Measurements from ENCODE around the gene IFRD1.

The IFRD1 gene

DNA sequence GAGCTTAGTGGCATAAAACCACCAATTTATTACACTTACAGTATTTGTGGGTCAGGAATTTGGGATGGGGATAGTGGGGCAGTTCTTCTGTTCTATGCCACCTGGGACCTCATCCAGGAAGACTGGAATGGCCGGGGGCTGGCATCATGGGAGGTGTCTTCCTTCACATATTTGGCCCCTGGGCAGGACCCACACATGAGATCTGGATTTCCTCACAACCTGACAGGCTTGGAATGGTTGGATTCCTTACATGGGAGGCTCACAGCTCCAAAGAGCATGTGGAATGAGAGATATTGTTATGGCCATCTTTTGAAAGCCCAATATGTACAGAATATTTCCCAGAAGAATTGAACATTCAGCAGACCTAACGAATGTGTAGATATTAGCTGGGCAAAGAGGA is 52.4 kb downstream of the IFRD1 start:
- Mint-ChIP-seq H3K27me3 (ENCODE audit: low read depth) (peaks cover 6% of the 10 kb centered on the region), H3K27ac (peak overlapping the region in 1 of 3 experiments; percentile 11), H3K4me3 (no peak overlapping the region), H3K9me3 (no peaks in the 10 kb centered on the region), H3K4me1 (peaks cover 44% of the 10 kb centered on the region), H3K36me3 (ENCODE audit: low read depth) (no peaks in the 10 kb centered on the region)
- TF ChIP-seq, protein P1, sequence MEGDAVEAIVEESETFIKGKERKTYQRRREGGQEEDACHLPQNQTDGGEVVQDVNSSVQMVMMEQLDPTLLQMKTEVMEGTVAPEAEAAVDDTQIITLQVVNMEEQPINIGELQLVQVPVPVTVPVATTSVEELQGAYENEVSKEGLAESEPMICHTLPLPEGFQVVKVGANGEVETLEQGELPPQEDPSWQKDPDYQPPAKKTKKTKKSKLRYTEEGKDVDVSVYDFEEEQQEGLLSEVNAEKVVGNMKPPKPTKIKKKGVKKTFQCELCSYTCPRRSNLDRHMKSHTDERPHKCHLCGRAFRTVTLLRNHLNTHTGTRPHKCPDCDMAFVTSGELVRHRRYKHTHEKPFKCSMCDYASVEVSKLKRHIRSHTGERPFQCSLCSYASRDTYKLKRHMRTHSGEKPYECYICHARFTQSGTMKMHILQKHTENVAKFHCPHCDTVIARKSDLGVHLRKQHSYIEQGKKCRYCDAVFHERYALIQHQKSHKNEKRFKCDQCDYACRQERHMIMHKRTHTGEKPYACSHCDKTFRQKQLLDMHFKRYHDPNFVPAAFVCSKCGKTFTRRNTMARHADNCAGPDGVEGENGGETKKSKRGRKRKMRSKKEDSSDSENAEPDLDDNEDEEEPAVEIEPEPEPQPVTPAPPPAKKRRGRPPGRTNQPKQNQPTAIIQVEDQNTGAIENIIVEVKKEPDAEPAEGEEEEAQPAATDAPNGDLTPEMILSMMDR (IDR thresholded peaks at IDR 0.05; ENCODE audit: unreplicated experiment in 3 of 3), result no peak

DNA sequence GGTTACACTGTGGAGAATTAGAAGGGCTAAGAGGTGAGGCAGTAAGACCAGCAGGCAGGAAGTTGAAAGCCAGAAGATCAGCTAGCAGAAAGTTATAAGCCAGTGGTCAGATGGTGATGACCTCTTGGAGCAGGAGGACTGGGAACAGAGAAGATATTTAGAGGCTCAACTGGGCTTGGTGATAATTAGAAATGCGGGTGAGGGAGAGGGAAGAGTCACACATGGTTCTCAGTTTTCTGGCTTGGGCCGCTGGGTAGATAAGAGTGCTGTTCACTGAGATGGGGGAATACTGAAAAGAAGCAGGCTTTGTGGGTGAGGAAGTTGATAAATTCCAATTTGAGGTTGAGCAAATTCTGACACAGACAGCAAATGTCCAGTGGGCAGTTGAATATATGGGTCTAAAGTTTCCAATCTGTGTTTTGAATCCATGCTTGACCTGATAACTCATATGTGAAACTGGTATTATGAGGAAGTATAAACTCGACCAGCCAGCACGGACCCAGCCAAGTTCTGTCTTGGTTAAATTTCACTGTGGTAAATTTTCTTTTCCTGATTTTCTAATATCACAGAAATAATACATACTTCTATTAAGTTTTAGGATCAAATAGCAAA is 53.2 kb downstream of the IFRD1 start:
- Mint-ChIP-seq H3K9me3 (no peaks in the 10 kb centered on the region), H3K27ac (peak overlapping the region in 1 of 3 experiments; percentile 11), H3K27me3 (ENCODE audit: low read depth) (peaks cover 6% of the 10 kb centered on the region), H3K36me3 (ENCODE audit: low read depth) (no peaks in the 10 kb centered on the region), H3K4me3 (no peak overlapping the region), H3K4me1 (peaks cover 47% of the 10 kb centered on the region)
- TF ChIP-seq, protein P1 (IDR thresholded peaks at IDR 0.05; ENCODE audit: unreplicated experiment in 3 of 3), result no peak

DNA sequence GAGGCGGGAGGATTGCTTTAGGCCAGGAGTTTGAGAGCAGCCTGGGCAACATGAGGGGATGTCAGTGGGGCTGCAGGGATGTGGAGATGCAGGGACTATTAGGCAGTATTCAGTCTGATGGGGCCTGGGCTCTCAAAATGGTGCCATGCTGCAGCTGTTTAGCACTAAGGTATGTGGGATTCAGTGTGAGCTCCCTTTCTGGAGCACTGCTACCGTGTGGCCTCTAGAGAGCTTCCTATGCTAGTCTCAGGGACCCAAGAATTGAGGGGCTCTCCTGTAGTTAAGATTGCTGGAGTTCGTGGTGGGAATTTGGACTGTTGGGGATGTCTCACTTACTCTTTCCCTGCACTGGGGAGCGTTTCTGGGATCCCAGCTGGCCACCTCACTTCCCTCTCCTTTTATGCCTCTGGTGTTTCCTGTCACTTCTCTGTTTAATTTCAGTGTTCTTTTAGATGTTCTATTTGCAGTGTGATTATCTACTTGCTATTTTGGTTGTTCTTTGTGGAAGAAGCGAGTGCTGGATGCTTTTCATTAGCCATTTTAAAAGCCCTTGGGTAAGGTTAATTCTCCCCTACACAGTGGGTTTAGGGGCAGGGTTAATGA is 53.9 kb downstream of the IFRD1 start:
- no peaks in the 10 kb centered on the region for H3K36me3 Mint-ChIP-seq (ENCODE audit: low read depth)
- H3K9me3 Mint-ChIP-seq, result no peaks in the 10 kb centered on the region
- no peak overlapping the region for H3K27ac Mint-ChIP-seq
- peaks cover 6% of the 10 kb centered on the region for H3K27me3 Mint-ChIP-seq (ENCODE audit: low read depth)
- no peak overlapping the region for H3K4me3 Mint-ChIP-seq
- H3K4me1 Mint-ChIP-seq, result peaks cover 54% of the 10 kb centered on the region
- TF ChIP-seq, protein P1 (IDR thresholded peaks at IDR 0.05; ENCODE audit: unreplicated experiment in 3 of 3), result no peak

DNA sequence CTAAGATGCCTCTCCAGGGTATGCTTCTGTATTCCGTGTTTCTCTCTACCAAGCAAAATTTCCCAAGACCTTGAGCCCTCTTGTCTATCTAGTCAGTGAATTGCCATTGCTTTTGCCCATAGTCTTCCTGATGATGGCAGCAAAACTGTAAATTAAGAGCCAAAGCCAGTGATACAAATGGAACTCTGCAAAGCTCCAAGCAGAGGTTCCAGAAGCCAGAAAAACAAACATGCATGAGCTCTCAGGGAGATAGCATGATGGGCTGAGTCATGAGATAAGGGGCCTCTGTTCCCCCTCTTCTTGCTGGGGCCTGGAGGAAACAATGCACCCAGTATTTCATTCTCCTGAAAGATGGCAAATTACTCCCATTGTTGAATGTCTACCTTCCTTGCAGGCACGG is 55.2 kb downstream of the IFRD1 start:
- H3K36me3 Mint-ChIP-seq (ENCODE audit: low read depth), result no peaks in the 10 kb centered on the region
- peak overlapping the region in 2 of 3 experiments; percentile 46 to 72 for H3K27ac Mint-ChIP-seq
- no peak overlapping the region for H3K4me3 Mint-ChIP-seq

DNA sequence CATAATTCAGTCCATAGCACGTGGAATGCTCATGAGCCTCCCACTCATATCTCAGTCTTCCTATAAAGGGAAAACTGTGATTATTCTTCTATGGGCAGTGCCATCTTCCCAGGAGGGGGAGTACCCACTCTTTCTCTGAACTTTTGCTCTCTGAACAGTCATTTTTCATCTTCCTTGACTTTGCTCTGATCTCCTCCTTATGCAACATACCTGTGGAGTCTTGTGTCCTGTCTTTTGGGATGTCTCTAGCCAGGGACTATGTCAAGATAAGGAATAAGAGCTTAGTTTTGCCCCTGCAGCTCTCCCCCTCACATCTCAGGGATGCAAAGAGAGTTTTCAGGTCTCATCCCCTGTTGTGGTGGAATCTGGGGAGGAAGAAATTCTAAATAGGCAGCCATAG is 58.1 kb downstream of the IFRD1 start:
- peaks cover 54% of the 10 kb centered on the region for H3K4me1 Mint-ChIP-seq
- no peaks in the 10 kb centered on the region for H3K36me3 Mint-ChIP-seq (ENCODE audit: low read depth)
- no peaks in the 10 kb centered on the region for H3K9me3 Mint-ChIP-seq
- no peak overlapping the region for H3K27ac Mint-ChIP-seq
- TF ChIP-seq, protein P1 (IDR thresholded peaks at IDR 0.05; ENCODE audit: unreplicated experiment in 3 of 3), result no peak
- peaks cover 12% of the 10 kb centered on the region for H3K27me3 Mint-ChIP-seq (ENCODE audit: low read depth)
- H3K4me3 Mint-ChIP-seq, result no peak overlapping the region

More for the DNA sequence above, 55.2 kb downstream of the IFRD1 start:
- TF ChIP-seq, protein P1 (IDR thresholded peaks at IDR 0.05; ENCODE audit: unreplicated experiment in 3 of 3), result no peak
- no peaks in the 10 kb centered on the region for H3K9me3 Mint-ChIP-seq
- peaks cover 12% of the 10 kb centered on the region for H3K27me3 Mint-ChIP-seq (ENCODE audit: low read depth)
- peaks cover 61% of the 10 kb centered on the region for H3K4me1 Mint-ChIP-seq

DNA sequence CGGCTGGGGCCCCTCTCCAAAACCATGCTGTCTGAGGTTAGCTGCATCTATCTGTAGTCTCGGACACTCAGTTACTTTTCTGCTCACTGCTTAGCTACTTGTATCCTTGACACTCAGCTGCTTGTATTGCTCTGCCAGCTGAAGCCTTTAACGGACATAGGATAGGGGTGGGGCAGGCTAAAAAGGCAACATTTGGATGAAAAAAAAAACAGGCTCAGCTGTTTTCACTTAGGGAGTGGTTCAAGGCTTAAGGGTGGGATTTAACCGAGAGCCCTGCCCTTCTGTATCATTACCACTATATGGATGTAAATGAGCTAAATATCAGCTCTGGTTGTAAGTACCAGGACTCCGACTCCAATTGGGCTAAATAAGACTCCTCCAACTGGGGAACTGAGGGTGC is 59.1 kb downstream of the IFRD1 start:
- peaks cover 12% of the 10 kb centered on the region for H3K27me3 Mint-ChIP-seq (ENCODE audit: low read depth)
- no peaks in the 10 kb centered on the region for H3K9me3 Mint-ChIP-seq
- H3K4me1 Mint-ChIP-seq, result peaks cover 51% of the 10 kb centered on the region
- H3K36me3 Mint-ChIP-seq (ENCODE audit: low read depth), result no peaks in the 10 kb centered on the region
- H3K4me3 Mint-ChIP-seq, result no peak overlapping the region
- TF ChIP-seq, protein P1 (IDR thresholded peaks at IDR 0.05; ENCODE audit: unreplicated experiment in 3 of 3), result no peak
- peak overlapping the region in 1 of 3 experiments; percentile 23 for H3K27ac Mint-ChIP-seq
